Measurements from ENCODE around the gene DENND2A. TPM values are rescaled to one million over a fixed set of nuclear protein-coding genes. Genes with fewer than 3 reads are reported as not detected.

Gene DENND2A
- total and polyA plus RNA-seq, 10 of the 15 experiments (the other 5 are each of a cell fraction or from before 2014, with no cell fraction given): 0.01 TPM; not detected in 9

GRCh38 chr7:140592964-140593671 lies 47.5 kb downstream of the DENND2A start:
- FAIRE-seq: no peak
- in situ Hi-C loops (cut with MboI) (no loop called here), intact Hi-C loops (cut with micrococcal nuclease; ENCODE audit: unreplicated experiment) (no loop called here)
- Histone ChIP-seq H3K9ac (ENCODE audit: control insufficient read depth, insufficient read depth, low read length) (no peak overlapping the region), H3K9me3 (replicated peaks; ENCODE audit: control insufficient read depth, insufficient read depth, low read length) (no peaks in the 10 kb centered on the region), H3K4me3 (no peak overlapping the region), H3K27ac (ENCODE audit: control insufficient read depth, insufficient read depth) (no peak overlapping the region), H3K4me1 (ENCODE audit: control insufficient read depth, insufficient read depth, low read length) (no peaks in the 10 kb centered on the region), H3K79me2 (ENCODE audit: control insufficient read depth, insufficient read depth, low read length) (no peaks in the 10 kb centered on the region), H3K4me2 (ENCODE audit: control insufficient read depth, insufficient read depth) (no peak overlapping the region), H4K20me1 (ENCODE audit: control insufficient read depth, insufficient read depth) (no peaks in the 10 kb centered on the region), H2AFZ (ENCODE audit: control insufficient read depth, low read depth, low read length) (no peak overlapping the region), H3K27me3 (replicated peaks in 1 of 2; ENCODE audit: control insufficient read depth in 2 of 2, insufficient read depth in 2 of 2, low read length in 1 of 2) (no peaks in the 10 kb centered on the region), H3K36me3 (ENCODE audit: control insufficient read depth in 2 of 2, insufficient read depth in 2 of 2, low read length in 1 of 2) (no peaks in the 10 kb centered on the region)
- ChIA-PET SMC1A (ENCODE audit: uncharacterized antibody, unreplicated experiment) (no interaction called here), CTCF (no interaction called here), POLR2A (no interaction called here), RAD21 (ENCODE audit: unreplicated experiment) (no interaction called here)
- peak; percentile 25 for DNase-seq (ENCODE audit: low read depth, low spot score)
- no TSS peak for BruUV-seq (replicated peaks)
- ATAC-seq: peak; percentile 54
- 36% methylated on average over 9 of the region's 9 CpGs for WGBS (ENCODE audit: insufficient coverage, insufficient replicate concordance, low lambda C conversion rate, missing lambda C conversion rate)
- no peak for TF ChIP-seq MAX (IDR thresholded peaks at IDR 0.05; ENCODE audit: low read depth, low read length)
- TF ChIP-seq SMC3 (IDR thresholded peaks at IDR 0.05; ENCODE audit: borderline replicate concordance, low read length): no peak
- no peak for TF ChIP-seq KLF5 (IDR thresholded peaks at IDR 0.05; ENCODE audit: partially characterized antibody)
- TF ChIP-seq TBL1XR1 (IDR thresholded peaks at IDR 0.05; ENCODE audit: low read depth, low read length): no peak
- no peak for TF ChIP-seq YBX1 (IDR thresholded peaks at IDR 0.05)

DNA sequence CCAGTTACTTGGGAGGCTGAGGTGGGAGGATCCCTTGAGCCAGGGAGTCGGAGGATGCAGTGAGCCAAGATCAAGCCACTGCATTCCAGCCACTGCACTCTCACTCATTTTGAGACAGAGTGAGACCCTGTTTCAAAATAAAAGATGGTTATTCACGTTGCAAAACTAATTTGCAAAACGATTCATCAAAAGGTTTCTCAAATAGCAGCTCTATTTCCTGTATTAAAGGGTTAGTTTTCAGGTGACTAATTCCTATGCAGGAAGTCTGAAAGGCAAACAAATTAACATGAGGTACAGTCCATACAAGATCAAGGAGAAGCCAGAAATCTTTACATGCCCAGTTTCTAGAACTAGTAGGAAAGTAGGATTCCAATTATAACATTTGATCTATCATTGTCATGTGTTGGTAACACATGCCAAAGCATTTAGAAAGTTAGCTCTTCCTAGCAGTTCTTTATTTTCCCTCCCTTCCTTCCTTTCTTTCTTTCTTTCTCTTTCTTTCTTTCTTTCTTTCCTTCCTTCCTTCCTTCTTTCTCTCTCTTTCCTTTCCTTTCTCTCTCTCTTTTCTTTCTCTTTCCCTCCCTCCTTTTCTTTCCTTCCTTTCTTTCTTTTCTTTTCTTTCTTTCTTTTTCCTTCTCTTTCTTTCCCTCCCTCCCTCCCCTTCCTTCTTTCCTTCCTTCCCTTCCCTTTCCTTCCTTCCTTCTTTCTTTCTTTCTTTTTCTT lies 49.3 kb downstream of the DENND2A start:
- POLR2A ChIA-PET: interaction anchor here (0.6 kb wide), 1 partner anchor 375 kb away, joined by 6 read pairs; no protein-coding TSS in a partner anchor
- DNase-seq (ENCODE audit: low read depth, low spot score) (no peak), FAIRE-seq (no peak), ATAC-seq (no peak)
- H3K27me3 ChIP-seq (replicated peaks in 1 of 2; ENCODE audit: control insufficient read depth in 2 of 2, insufficient read depth in 2 of 2, low read length in 1 of 2): no peaks in the 10 kb centered on the region
- no TSS peak for BruUV-seq (replicated peaks)
- CTCF ChIA-PET: no interaction called here
- intact Hi-C loops (cut with micrococcal nuclease; ENCODE audit: unreplicated experiment) (no loop called here), in situ Hi-C loops (cut with MboI) (no loop called here)
- no peak overlapping the region for H2AFZ ChIP-seq (ENCODE audit: control insufficient read depth, low read depth, low read length)
- SMC1A ChIA-PET (ENCODE audit: uncharacterized antibody, unreplicated experiment): interaction anchor here (0.9 kb wide), 1 partner anchor 17 kb away, joined by 3 read pairs; no protein-coding TSS in a partner anchor
- H3K4me3 ChIP-seq: no peak overlapping the region
- H3K4me2 ChIP-seq (ENCODE audit: control insufficient read depth, insufficient read depth): no peak overlapping the region
- H3K27ac ChIP-seq (ENCODE audit: control insufficient read depth, insufficient read depth): no peak overlapping the region
- WGBS (ENCODE audit: insufficient coverage, insufficient replicate concordance, low lambda C conversion rate, missing lambda C conversion rate): 1% methylated on average over 3 of the region's 3 CpGs
- H4K20me1 ChIP-seq (ENCODE audit: control insufficient read depth, insufficient read depth): no peaks in the 10 kb centered on the region
- no peaks in the 10 kb centered on the region for H3K36me3 ChIP-seq (ENCODE audit: control insufficient read depth in 2 of 2, insufficient read depth in 2 of 2, low read length in 1 of 2)
- H3K79me2 ChIP-seq (ENCODE audit: control insufficient read depth, insufficient read depth, low read length): no peaks in the 10 kb centered on the region
- H3K4me1 ChIP-seq (ENCODE audit: control insufficient read depth, insufficient read depth, low read length): no peaks in the 10 kb centered on the region
- RAD21 ChIA-PET (ENCODE audit: unreplicated experiment): no interaction called here
- no peak overlapping the region for H3K9ac ChIP-seq (ENCODE audit: control insufficient read depth, insufficient read depth, low read length)
- no peaks in the 10 kb centered on the region for H3K9me3 ChIP-seq (replicated peaks; ENCODE audit: control insufficient read depth, insufficient read depth, low read length)
- no peak for TF ChIP-seq ZNF24 (IDR thresholded peaks at IDR 0.05)
- no peak for TF ChIP-seq STAT3 (IDR thresholded peaks at IDR 0.05; ENCODE audit: low read depth, low read length)
- no peak for TF ChIP-seq NR2C1 (IDR thresholded peaks at IDR 0.05)
- TF ChIP-seq GATAD2B (conservative IDR thresholded peaks at IDR 0.05; ENCODE audit: low read depth): no peak
- TF ChIP-seq, protein P1, sequence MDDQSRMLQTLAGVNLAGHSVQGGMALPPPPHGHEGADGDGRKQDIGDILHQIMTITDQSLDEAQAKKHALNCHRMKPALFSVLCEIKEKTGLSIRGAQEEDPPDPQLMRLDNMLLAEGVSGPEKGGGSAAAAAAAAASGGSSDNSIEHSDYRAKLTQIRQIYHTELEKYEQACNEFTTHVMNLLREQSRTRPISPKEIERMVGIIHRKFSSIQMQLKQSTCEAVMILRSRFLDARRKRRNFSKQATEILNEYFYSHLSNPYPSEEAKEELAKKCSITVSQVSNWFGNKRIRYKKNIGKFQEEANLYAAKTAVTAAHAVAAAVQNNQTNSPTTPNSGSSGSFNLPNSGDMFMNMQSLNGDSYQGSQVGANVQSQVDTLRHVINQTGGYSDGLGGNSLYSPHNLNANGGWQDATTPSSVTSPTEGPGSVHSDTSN (IDR thresholded peaks at IDR 0.05; ENCODE audit: insufficient replicate concordance, low read depth, low read length): no peak
- TF ChIP-seq POLR2AphosphoS5 (IDR thresholded peaks at IDR 0.05; ENCODE audit: low read length): no peak
- no peak for TF ChIP-seq NBN (IDR thresholded peaks at IDR 0.05)
- TF ChIP-seq NFXL1 (IDR thresholded peaks at IDR 0.05; ENCODE audit: borderline replicate concordance): no peak
- no peak for TF ChIP-seq MTA3 (IDR thresholded peaks at IDR 0.05; ENCODE audit: borderline replicate concordance, low read length)

All from GM12878 (cell line).